Measurements from ENCODE around the gene CCNA1.

The CCNA1 gene

GRCh38 chr13:36432106-36432544 lies at the start of gene CCNA1:
TSS of gene CCNA1 (plus strand) at chr13:36432495. CDS start at chr13:36433057, 562 bp downstream.
- peak; percentile 9 for DNase-seq (ENCODE audit: insufficient read length, low spot score)
- no peak for FAIRE-seq

- FAIRE-seq = no peak
- DNase-seq (ENCODE audit: insufficient read length, low spot score) = no peak
Observed at GRCh38 chr13:36385489-36385888, 46.8 kb upstream of the CCNA1 start.

- DNase-seq (ENCODE audit: insufficient read length, low spot score) = no peak
- no peak for FAIRE-seq
Observed at GRCh38 chr13:36395280-36395679, 37.0 kb upstream of the CCNA1 start.

GRCh38 chr13:36405151-36405550 lies 27.1 kb upstream of the CCNA1 start:
- no peak for DNase-seq (ENCODE audit: insufficient read length, low spot score)
- no peak for FAIRE-seq

GRCh38 chr13:36412736-36413135 lies 19.6 kb upstream of the CCNA1 start:
- FAIRE-seq = no peak
- DNase-seq (ENCODE audit: insufficient read length, low spot score) = no peak

- DNase-seq (ENCODE audit: insufficient read length, low spot score) (no peak), FAIRE-seq (no peak)
Observed at GRCh38 chr13:36413161-36413560, 19.1 kb upstream of the CCNA1 start.

- FAIRE-seq = no peak
Observed at GRCh38 chr13:36414461-36414860, 17.8 kb upstream of the CCNA1 start.

GRCh38 chr13:36417331-36417730 lies 15.0 kb upstream of the CCNA1 start:
- DNase-seq (ENCODE audit: insufficient read length, low spot score) (no peak), FAIRE-seq (no peak)

More at GRCh38 chr13:36414461-36414860, 17.8 kb upstream of the CCNA1 start:
- DNase-seq (ENCODE audit: insufficient read length, low spot score) = no peak

GRCh38 chr13:36418022-36418805 lies 14.1 kb upstream of the CCNA1 start:
- FAIRE-seq (peak; percentile 28), DNase-seq (ENCODE audit: insufficient read length, low spot score) (no peak)

GRCh38 chr13:36420437-36420891 lies 11.8 kb upstream of the CCNA1 start:
- FAIRE-seq (peak; percentile 71), DNase-seq (ENCODE audit: insufficient read length, low spot score) (peak; percentile 38)

GRCh38 chr13:36421447-36421846 lies 10.8 kb upstream of the CCNA1 start:
- FAIRE-seq = no peak
- DNase-seq (ENCODE audit: insufficient read length, low spot score) = no peak

GRCh38 chr13:36428086-36428485 lies 4.2 kb upstream of the CCNA1 start:
- no peak for FAIRE-seq
- no peak for DNase-seq (ENCODE audit: insufficient read length, low spot score)

GRCh38 chr13:36430247-36431203 lies 1.8 kb upstream of the CCNA1 start:
- DNase-seq (ENCODE audit: insufficient read length, low spot score) (no peak), FAIRE-seq (no peak)

- no peak for FAIRE-seq
Observed at GRCh38 chr13:36431204-36432105, 840 bp upstream of the CCNA1 start.

GRCh38 chr13:36436811-36437210 lies 4.5 kb downstream of the CCNA1 start:
- no peak for FAIRE-seq
- DNase-seq (ENCODE audit: insufficient read length, low spot score) = no peak

More at GRCh38 chr13:36431204-36432105, 840 bp upstream of the CCNA1 start:
- no peak for DNase-seq (ENCODE audit: insufficient read length, low spot score)

- no peak for FAIRE-seq
- DNase-seq (ENCODE audit: insufficient read length, low spot score) = no peak
Observed at GRCh38 chr13:36438594-36439483, 6.5 kb downstream of the CCNA1 start.

- FAIRE-seq (no peak), DNase-seq (ENCODE audit: insufficient read length, low spot score) (no peak)
Observed at GRCh38 chr13:36445278-36445677, 13.0 kb downstream of the CCNA1 start.

GRCh38 chr13:36445891-36446351 lies 13.6 kb downstream of the CCNA1 start:
- no peak for FAIRE-seq
- DNase-seq (ENCODE audit: insufficient read length, low spot score) = no peak

- DNase-seq (ENCODE audit: insufficient read length, low spot score) = no peak
- FAIRE-seq = no peak
Observed at GRCh38 chr13:36447501-36447900, 15.2 kb downstream of the CCNA1 start.
